Stromal cell of bone marrow (primary cell): Measurements from ENCODE around the gene SUZ12.
"Not testable (repeated sequence)": the region's sequence is repeated elsewhere in the genome, so short reads cannot be mapped to it uniquely, and the experiment has no call there.

Experiments used
- DNase-seq: peaks from one replicate; pipeline ENCODE4 v3.0.0-alpha.2; 2012; ENCODE audit warnings: low read depth

SUZ12 gene

GRCh38 chr17:31951953-31952352 lies 15.1 kb downstream of the SUZ12 start:
- not testable (repeated sequence) for DNase-seq

- not testable (repeated sequence) for DNase-seq
Observed at GRCh38 chr17:31964131-31964530, 27.3 kb downstream of the SUZ12 start.

- no peak for DNase-seq
Observed at GRCh38 chr17:31967648-31968047, 30.8 kb downstream of the SUZ12 start.

- DNase-seq = not testable (repeated sequence)
Observed at GRCh38 chr17:31970416-31970815, 33.6 kb downstream of the SUZ12 start.

- not testable (repeated sequence) for DNase-seq
Observed at GRCh38 chr17:31974269-31975071, 37.7 kb downstream of the SUZ12 start.

GRCh38 chr17:31975391-31975790 lies 38.6 kb downstream of the SUZ12 start:
- DNase-seq = not testable (repeated sequence)

- DNase-seq = not testable (repeated sequence)
Observed at GRCh38 chr17:31991821-31992220, 55.0 kb downstream of the SUZ12 start.

- DNase-seq = no peak
Observed at GRCh38 chr17:31997005-31997404, 60.2 kb downstream of the SUZ12 start.

- peak; percentile 44 for DNase-seq
Observed at GRCh38 chr17:32006957-32007462, 70.2 kb downstream of the SUZ12 start, which contains the start of gene LRRC37B. LRRC37B (plus strand) TSS chr17:32007383; CDS start chr17:32021393, 14,010 bp downstream.

GRCh38 chr17:32007463-32008298 lies 70.9 kb downstream of the SUZ12 start:
- peak; percentile 5 for DNase-seq

GRCh38 chr17:32009262-32009542 lies 72.4 kb downstream of the SUZ12 start:
- no peak for DNase-seq

- DNase-seq = no peak
Observed at GRCh38 chr17:32010114-32010513, 73.3 kb downstream of the SUZ12 start.

GRCh38 chr17:32015245-32016013 lies 78.6 kb downstream of the SUZ12 start:
- DNase-seq = no peak

GRCh38 chr17:32016231-32016630 lies 79.4 kb downstream of the SUZ12 start:
- DNase-seq = no peak

- DNase-seq = no peak
Observed at GRCh38 chr17:32019228-32019627, 82.4 kb downstream of the SUZ12 start.

- DNase-seq = no peak
Observed at GRCh38 chr17:32020943-32021614, 84.3 kb downstream of the SUZ12 start.

GRCh38 chr17:32021615-32021955 lies 84.8 kb downstream of the SUZ12 start:
- DNase-seq = no peak

GRCh38 chr17:32022554-32022953 lies 85.7 kb downstream of the SUZ12 start:
- DNase-seq = not testable (repeated sequence)

GRCh38 chr17:32027271-32027670 lies 90.5 kb downstream of the SUZ12 start:
- DNase-seq = not testable (repeated sequence)

- DNase-seq = no peak
Observed at GRCh38 chr17:32033223-32033622, 96.4 kb downstream of the SUZ12 start.

GRCh38 chr17:32033812-32034211 lies 97.0 kb downstream of the SUZ12 start:
- not testable (repeated sequence) for DNase-seq

- not testable (repeated sequence) for DNase-seq
Observed at GRCh38 chr17:32040246-32040645, 103.4 kb downstream of the SUZ12 start.
